ENCODE results near the gene P3H4. TPM values are rescaled to one million over a fixed set of nuclear protein-coding genes. Genes with fewer than 3 reads are reported as not detected.

The P3H4 gene
- polyA plus RNA-seq, 4 donors = 6.5 to 19.1 (median 11.2) TPM

Other genes with a start within 250 kb of the P3H4 start
- gene KRT9, start 239.9 kb downstream of the P3H4 start, polyA plus RNA-seq = under 1 TPM in 1 of 4 donors, not detected in 3; 0.15 TPM
- 1 to 10 TPM in 2 of 4 donors, under 1 TPM in 1, not detected in 1; 0.33 to 2.2 (median 1.1) TPM for gene KRT14, start 225.1 kb downstream of the P3H4 start, polyA plus RNA-seq
- gene KRT16, start 199.2 kb downstream of the P3H4 start, polyA plus RNA-seq = under 1 TPM in 1 of 4 donors, not detected in 3; 0.25 TPM
- gene KRT17, start 187.4 kb downstream of the P3H4 start, polyA plus RNA-seq = 1 to 10 TPM in 2 of 4 donors, under 1 TPM in 1, not detected in 1; 0.65 to 2.4 (median 1.8) TPM
- gene EIF1, start 123.1 kb downstream of the P3H4 start, polyA plus RNA-seq = 100 to 1,000 TPM; 328 to 770 (median 618) TPM
- gene GAST, start 99.6 kb downstream of the P3H4 start, polyA plus RNA-seq = 1 to 10 TPM in 1 of 4 donors, not detected in 3; 1.9 TPM
- under 1 TPM; 0.21 to 0.40 (median 0.25) TPM for gene HAP1, start 77.3 kb downstream of the P3H4 start, polyA plus RNA-seq
- gene JUP, start 25.2 kb downstream of the P3H4 start, polyA plus RNA-seq = 100 to 1,000 TPM; 122 to 316 (median 270) TPM
- 10 to 100 TPM in 2 of 4 donors, 1 to 10 TPM in 1, under 1 TPM in 1; 0.67 to 39.7 (median 8.7) TPM for gene FKBP10, start 1.1 kb upstream of the P3H4 start, polyA plus RNA-seq
- gene NT5C3B, start 24.3 kb upstream of the P3H4 start, polyA plus RNA-seq = 10 to 100 TPM; 10.5 to 36.0 (median 27.9) TPM
- under 1 TPM in 1 of 4 donors, not detected in 3; 0.15 TPM for gene KLHL10, start 25.9 kb upstream of the P3H4 start, polyA plus RNA-seq
- 1 to 10 TPM in 2 of 4 donors, not detected in 2; 1.7 to 5.1 TPM for gene KLHL11, start 53.5 kb upstream of the P3H4 start, polyA plus RNA-seq
- 10 to 100 TPM; 44.0 to 84.9 (median 54.4) TPM for gene ACLY, start 107.0 kb upstream of the P3H4 start, polyA plus RNA-seq
- under 1 TPM in 2 of 4 donors, not detected in 2; 0.28 to 0.50 TPM for gene ODAD4, start 118.7 kb upstream of the P3H4 start, polyA plus RNA-seq
- 10 to 100 TPM; 13.2 to 38.9 (median 28.4) TPM for gene CNP, start 154.8 kb upstream of the P3H4 start, polyA plus RNA-seq
- gene DNAJC7, start 205.5 kb upstream of the P3H4 start, polyA plus RNA-seq = 10 to 100 TPM; 70.0 to 91.2 (median 74.7) TPM
- 10 to 100 TPM; 21.1 to 38.8 (median 26.1) TPM for gene NKIRAS2, start 208.1 kb upstream of the P3H4 start, polyA plus RNA-seq
- gene C17orf113, start 238.7 kb upstream of the P3H4 start, polyA plus RNA-seq = 1 to 10 TPM in 1 of 4 donors, under 1 TPM in 3; 0.22 to 3.4 (median 0.52) TPM

All from small intestine (tissue), 4 donors.